Left ventricle myocardium inferior (tissue), 1 donor: ENCODE data around the gene FIS1. TPM values are rescaled to one million over a fixed set of nuclear protein-coding genes. Genes with fewer than 3 reads are reported as not detected.
"Not testable (repeated sequence)": the region's sequence is repeated elsewhere in the genome, so short reads cannot be mapped to it uniquely, and the experiment has no call there.

Source experiments
- DNase-seq: peaks from one replicate; pipeline ENCODE4 v3.0.0-alpha.2; 2020
- H3K27ac ChIP-seq: fragments of 200-600 bp; replicated peaks from 2 replicates; pipeline ENCODE4 v1.8.0; 2021
- H3K27me3 ChIP-seq: fragments of 200-600 bp; 2 replicates; pipeline ENCODE4 v1.8.0; 2021; ENCODE audit warnings: low read depth
- H3K36me3 ChIP-seq: fragments of 200-600 bp; 2 replicates; pipeline ENCODE4 v1.8.0; 2021
- H3K4me1 ChIP-seq: fragments of 200-600 bp; 2 replicates; pipeline ENCODE4 v1.8.0; 2021
- H3K4me3 ChIP-seq: fragments of 200-600 bp; 2 replicates; pipeline ENCODE4 v1.8.0; 2021; ENCODE audit warnings: mild to moderate bottlenecking, moderate library complexity
- H3K9me3 ChIP-seq: fragments of 200-600 bp; replicated peaks from 2 replicates; pipeline ENCODE4 v1.8.0; 2021
- CTCF ChIP-seq: fragments of 200-600 bp; IDR thresholded peaks from 2 replicates; pipeline ENCODE4 v1.8.0; 2021; ENCODE audit warnings: antibody characterized with exemption, mild to moderate bottlenecking, borderline replicate concordance
- intact Hi-C: fragments of 100-400 bp; cut with micrococcal nuclease; formaldehyde crosslinking; loops from one replicate; pipeline ENCODE4 v1.11.0; 2022
- total RNA-seq: library from RNA; stranded (reverse); fragmentation: NEBNext Ultra II Directional; extraction: Animal tissue kit (Norgen Biotek cat#: 25700); gene quantifications from one replicate; pipeline ENCODE4 v1.2.1, GENCODE V29; 2021
- donor health status: DM: no; HTN: yes; CAD: no; lungs with severe emphysema.

The FIS1 gene
- total RNA-seq, 1 donor from 2014 or later, result 322 TPM

GRCh38 chr7:101208794-101209193 is 36.1 kb downstream of the FIS1 start:
- Histone ChIP-seq H3K9me3 (no peaks in the 10 kb centered on the region), H3K27me3 (peaks cover 4% of the 10 kb centered on the region), H3K4me3 (no peak overlapping the region), H3K4me1 (no peaks in the 10 kb centered on the region), H3K36me3 (peaks cover 72% of the 10 kb centered on the region), H3K27ac (no peak overlapping the region)
- no peak for TF ChIP-seq CTCF
- intact Hi-C loops, result no loop called here
- no peak for DNase-seq

- DNase-seq, result no peak
- Histone ChIP-seq H3K27me3 (peaks cover 17% of the 10 kb centered on the region), H3K9me3 (no peaks in the 10 kb centered on the region), H3K4me3 (no peak overlapping the region), H3K36me3 (peaks cover 58% of the 10 kb centered on the region), H3K4me1 (peaks cover under 1% of the 10 kb centered on the region), H3K27ac (no peak overlapping the region)
- intact Hi-C loops, result no loop called here
- no peak for TF ChIP-seq CTCF
Measured at GRCh38 chr7:101207459-101207858, 37.4 kb downstream of the FIS1 start.

GRCh38 chr7:101206665-101207042 is 38.2 kb downstream of the FIS1 start:
- peaks cover 8% of the 10 kb centered on the region for H3K4me1 ChIP-seq
- H3K27me3 ChIP-seq, result peaks cover 25% of the 10 kb centered on the region
- H3K27ac ChIP-seq, result no peak overlapping the region
- H3K36me3 ChIP-seq, result peaks cover 51% of the 10 kb centered on the region
- intact Hi-C loops, result no loop called here
- H3K9me3 ChIP-seq, result no peaks in the 10 kb centered on the region
- no peak for TF ChIP-seq CTCF
- no peak for DNase-seq
- H3K4me3 ChIP-seq, result no peak overlapping the region

GRCh38 chr7:101205901-101206664 is 38.8 kb downstream of the FIS1 start:
- Histone ChIP-seq H3K36me3 (peaks cover 46% of the 10 kb centered on the region), H3K9me3 (no peaks in the 10 kb centered on the region), H3K4me1 (peaks cover 10% of the 10 kb centered on the region), H3K27ac (no peak overlapping the region), H3K4me3 (no peak overlapping the region), H3K27me3 (peaks cover 31% of the 10 kb centered on the region)
- intact Hi-C loops, result no loop called here
- no peak for DNase-seq
- no peak for TF ChIP-seq CTCF

GRCh38 chr7:101203740-101204738 is 40.8 kb downstream of the FIS1 start:
- DNase-seq, H3K4me1 ChIP-seq, H3K27ac ChIP-seq, H3K9me3 ChIP-seq, H3K4me3 ChIP-seq, intact Hi-C loops: not testable (repeated sequence)
- Histone ChIP-seq H3K27me3 (peaks cover 52% of the 10 kb centered on the region), H3K36me3 (peaks cover 25% of the 10 kb centered on the region)
